GM18508 (cell line): ENCODE results near the gene SUSD1.

Experiments used
- ATAC-seq: cut with Tn5 transposase; IDR thresholded peaks from one replicate; pipeline ENCODE4 v1.9.1; 2021; ENCODE audit warnings: moderate number of reproducible peaks; ENCODE audit not compliant: insufficient read depth, unreplicated experiment

The SUSD1 gene

DNA sequence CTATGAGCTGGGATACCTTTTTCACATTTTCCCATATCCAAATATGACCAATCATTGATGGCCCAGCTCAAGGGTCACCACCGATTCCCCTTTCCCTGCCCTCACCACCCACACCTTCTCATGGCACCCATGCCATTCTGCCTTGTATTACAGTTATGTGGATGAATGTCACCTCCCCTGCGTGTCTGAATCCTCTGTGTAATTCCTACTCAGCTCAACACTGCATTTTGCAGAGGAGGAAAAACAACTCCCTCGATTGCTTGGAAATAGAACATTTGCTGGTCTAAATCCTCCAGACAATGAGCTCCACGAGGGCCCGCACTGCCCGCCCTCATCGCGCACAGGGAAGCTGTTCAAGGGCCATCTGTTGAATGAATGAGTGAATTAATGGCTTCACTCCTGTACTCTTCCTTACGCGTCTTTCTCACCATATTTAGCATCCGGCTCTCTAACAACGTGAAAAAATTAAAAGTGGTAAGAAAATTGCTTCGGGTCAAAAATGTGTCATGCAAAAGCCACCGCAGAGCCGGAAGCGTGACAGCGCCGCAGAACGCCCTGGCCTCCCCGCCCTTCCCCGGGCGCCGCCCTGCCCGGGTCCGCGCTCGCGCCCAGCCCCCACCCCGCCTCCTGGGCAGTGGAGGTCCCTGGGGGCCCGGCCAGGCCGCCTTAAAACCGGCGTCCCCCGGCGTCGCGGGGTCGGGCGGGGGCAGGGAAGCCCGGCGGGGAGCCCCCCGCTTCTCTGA, 704 bp downstream of the SUSD1 start:
- ATAC-seq: peak; percentile 45

GRCh38 chr9:112173489-112174221, 1.4 kb downstream of the SUSD1 start:
- ATAC-seq: no peak

DNA sequence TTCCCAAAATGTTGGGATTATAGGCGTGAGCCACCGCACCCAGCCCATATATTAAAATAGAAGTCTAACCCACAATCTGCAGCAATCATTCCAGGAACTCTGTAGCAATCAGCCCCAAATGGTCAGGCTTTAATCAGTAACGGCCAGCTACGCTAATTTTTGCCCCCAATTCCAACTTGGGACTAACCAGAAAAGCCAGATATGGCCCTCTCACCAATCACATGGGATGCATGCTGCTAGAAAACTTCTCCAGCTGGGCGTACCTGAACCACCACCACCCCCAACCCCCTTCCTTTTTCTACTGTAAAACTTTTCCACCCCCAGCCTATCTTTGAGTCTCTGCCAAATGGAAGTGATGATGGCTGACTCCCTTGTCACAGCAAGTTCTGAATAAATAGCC, 4.1 kb downstream of the SUSD1 start:
- ATAC-seq: no peak

GRCh38 chr9:112170235-112170634, 4.9 kb downstream of the SUSD1 start:
- ATAC-seq: no peak

DNA sequence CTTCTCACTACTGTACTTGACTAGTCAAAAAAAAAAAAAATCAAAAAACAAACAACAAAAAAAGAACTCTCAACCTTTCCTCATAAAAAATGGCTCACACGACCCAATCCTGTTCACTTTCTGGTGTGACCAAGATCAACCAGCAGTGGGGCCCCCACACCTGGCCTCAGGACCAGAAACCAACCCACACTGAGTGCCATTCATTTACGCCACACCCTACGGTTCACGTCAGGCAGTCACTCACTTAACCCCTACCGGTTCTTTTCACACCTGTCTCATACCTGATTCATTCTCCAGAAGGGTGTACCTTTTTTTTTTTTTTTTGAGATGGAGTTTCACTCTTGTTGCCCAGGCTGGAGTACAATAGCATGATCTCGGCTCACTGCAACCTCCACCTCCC, 5.7 kb downstream of the SUSD1 start:
- no peak for ATAC-seq

DNA sequence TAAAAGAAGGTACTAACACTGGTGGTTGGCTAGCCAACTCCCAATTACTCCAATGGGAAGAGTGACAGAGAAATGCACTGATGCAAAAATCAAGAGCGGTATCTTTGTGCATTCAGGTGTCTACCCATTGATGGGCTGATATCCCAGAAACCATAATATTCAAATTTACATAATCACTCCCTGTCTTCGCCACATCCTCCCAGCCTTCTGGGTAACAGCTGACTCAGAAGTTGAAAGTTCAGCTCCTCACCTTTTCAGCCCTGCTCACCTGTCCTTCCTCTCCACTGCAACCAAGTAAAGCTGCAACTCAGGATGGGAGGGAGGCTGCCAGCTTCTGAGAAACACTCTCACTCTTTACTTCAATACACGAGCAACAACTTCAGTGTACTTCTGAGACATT, 6.9 kb downstream of the SUSD1 start:
- ATAC-seq: no peak

DNA sequence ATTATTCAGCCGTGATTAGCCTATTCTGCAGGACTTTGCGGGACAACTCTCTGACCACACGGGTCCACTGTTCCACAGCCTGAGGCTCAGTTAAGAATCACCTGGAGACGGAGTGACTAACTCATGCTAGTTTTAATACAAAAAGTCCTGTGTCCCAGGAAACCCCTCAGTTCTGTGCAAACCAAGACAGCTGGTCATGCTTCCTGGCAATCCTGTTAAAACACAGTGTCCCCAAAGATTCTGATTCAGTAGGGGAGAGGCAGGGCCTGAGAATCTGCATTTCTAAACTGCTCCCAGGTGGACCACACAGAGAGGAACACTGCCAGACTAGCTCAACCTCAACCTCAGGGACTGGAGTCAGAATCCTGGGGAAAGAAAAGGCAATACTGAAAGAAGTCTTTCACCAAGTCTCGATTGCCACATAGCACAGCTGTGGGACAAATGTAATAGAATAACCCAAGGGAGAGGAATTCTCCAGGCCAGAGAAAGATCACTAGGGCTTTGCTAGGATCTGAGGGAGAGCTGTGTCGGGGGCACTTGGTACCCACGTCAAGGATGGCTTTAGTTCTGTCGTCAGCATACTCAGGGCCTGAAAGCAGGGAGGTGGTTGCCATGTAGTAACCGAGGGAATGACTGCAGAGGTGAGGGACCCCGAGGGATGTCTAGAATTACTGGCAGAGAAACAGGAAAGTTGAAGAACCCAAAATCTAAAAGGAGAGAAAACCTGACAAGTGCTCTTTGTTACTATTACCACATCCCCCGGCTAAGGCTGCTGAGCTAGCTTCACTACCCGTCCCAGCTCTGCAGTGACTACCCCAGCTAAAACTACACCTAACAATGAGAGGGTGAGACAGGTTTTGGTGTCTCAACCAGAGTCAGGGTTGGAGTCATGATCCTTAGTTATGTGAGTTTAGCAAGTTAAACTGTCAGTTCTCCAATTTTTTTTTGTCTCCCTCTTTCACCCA, 8.6 kb downstream of the SUSD1 start:
- ATAC-seq: no peak

- no peak for ATAC-seq
Observed at GRCh38 chr9:112162621-112163413, 12.3 kb downstream of the SUSD1 start.

DNA sequence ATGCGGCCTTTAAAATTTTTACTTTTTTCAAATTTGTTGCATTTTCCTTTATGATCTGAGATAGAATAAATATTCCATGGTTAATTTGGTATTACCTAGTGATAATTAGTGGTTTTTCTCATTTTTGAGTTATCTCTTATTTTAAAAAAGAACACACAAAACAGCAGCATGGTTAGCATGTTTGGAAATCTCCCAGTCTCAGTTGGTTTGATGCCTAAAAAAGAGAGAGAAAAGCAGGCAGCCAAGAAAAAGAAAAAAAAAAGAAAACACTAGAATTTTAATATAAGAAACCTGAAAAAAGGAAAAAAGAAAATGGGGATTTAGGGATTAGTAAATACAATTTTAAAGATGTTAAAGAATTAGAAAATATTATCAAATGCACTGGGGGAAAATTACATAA, 15.3 kb downstream of the SUSD1 start:
- no peak for ATAC-seq

DNA sequence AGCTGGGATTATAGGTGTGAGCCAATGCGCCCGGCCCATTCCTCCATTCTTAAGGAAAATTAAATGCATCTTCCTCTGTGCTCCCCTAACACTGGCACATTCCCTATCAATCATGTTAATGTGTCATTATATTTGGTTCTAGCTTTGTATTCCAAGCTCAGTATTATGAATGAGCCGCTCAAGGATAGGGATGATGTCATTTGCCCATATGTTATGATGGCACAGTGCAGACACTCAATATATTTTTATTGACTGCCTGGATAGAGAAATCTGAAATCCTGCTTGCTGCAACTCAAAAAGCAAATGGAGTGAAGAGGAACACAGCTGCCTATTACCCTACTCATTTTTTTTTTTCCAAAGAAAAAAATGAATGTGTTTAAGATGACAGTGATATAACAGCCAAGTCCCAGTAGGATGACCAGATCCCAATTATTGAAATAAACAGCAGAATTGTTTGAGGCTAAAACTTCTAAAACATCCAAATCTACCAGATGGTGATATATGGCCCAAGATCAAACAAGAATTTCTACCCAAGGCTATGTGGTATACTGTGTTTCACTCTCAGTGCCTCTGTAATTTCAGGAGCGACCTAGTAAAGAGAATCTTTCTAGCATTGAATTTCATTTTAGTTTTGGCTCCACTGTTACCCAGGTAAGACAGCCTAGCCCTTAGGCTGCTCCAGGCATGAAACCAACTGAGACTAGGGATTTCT, 16.3 kb downstream of the SUSD1 start:
- ATAC-seq: no peak

GRCh38 chr9:112157961-112158360, 17.1 kb downstream of the SUSD1 start:
- ATAC-seq: no peak

DNA sequence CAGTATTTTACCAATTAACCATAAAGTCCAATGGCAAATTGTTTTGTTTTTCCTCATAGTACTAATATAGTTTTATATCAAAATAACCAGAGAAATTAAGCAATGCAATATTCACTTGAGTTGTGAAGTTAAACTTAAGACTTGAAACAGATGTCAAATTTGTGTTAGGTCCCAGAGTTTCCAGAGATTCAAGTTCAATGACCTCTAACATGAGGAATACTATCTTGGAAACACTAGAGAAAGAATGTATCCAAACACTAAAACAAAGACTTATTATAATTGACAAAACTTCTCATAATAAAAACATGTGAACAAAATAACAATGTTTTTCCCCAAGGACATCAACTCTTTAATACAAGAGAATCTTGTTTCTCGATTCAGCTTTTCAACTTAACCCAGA, 18.0 kb downstream of the SUSD1 start:
- no peak for ATAC-seq

DNA sequence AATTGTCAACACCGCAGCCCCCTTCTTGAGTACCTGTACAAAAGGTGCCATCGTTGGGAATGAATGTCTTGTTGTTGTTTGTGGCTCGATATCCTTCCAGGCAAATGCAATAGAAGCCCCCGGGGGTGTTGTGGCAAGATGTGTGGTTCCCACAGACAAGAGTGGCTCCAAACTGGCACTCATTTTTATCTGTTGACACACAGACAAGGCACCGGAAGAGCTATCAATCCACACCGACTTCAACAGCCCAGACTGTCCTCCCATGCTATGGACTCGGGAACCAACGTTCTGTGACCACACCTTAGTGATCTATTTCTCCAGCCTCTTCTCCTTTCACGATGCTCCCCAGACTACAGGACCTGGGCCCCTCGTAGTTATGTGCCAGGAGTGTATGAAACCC, 25.9 kb downstream of the SUSD1 start:
- no peak for ATAC-seq

DNA sequence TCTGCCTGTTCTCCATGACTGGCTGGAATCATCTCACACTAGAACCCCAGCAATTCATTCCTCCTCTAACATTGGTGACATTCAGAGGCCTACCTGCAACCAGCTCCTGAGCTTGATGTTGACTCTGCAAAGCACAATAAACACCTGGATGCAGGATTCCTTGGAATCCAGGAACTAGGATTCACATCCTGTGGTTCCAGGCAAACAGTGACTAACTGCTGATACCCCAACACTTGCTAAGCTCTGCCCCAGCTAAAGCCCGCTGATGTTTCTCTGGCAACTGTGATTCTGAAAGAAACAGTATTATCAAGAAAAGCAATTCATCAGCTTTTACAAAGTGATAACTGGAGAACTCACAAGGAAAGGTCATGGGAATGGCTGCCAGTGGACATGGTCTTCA, 29.2 kb downstream of the SUSD1 start:
- no peak for ATAC-seq

DNA sequence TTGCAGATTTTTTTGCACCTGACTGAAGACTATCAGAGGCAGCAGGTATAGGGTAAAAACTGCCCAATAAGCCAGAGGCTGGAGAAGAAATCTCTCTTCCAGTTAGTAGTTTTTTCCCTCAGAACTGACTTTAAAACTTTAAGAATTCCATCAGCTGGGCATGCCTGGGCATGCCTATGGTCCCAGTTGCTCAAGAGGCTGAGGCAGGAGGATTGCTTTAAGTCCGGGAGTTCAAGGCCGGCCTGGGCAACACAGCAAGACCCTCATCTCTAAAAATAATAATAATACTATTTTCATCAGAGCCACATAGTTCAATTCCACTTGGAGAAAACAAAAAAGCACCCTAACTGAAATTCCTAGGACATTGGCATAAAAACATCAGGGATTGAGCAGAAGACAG, 30.3 kb downstream of the SUSD1 start:
- no peak for ATAC-seq

DNA sequence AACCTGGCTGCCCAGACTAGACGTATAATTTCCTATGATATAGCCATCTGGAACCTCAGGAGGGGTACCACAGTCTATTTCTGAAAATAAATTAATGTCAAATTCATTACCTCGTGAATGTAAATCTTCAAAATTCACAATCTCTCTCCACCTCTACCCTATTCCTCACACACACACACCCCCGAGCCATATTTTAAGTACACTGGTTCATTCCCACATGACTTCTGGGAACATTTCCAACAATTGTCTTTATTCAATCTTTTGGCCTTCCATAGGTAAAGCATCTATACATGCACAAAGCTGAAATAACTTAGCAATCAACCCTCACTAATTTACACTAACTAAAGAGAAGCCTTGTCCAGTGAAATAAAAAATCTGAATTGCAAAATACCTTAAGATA, 32.7 kb downstream of the SUSD1 start:
- ATAC-seq: no peak

GRCh38 chr9:112140936-112141335, 34.2 kb downstream of the SUSD1 start:
- ATAC-seq: peak; percentile 3

GRCh38 chr9:112137066-112137465, 38.0 kb downstream of the SUSD1 start:
- ATAC-seq: no peak

DNA sequence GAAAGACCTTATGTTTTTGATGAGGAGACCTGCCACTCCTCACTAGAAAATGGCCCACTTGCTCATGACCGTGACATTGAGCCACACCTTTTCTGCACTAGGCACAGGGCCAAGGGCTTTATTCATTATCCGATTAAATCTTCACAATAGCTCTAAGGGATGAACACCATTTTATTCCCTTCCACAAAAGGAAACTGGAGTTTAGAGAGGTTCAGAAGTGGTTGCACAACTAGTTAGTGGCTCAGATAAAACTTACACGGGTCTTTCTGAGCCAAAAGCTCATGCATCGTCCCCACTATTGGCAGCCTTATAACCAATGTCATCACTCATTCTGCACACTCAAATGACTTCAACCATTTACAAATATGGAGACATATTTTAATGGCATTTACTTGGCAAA, 39.4 kb downstream of the SUSD1 start:
- ATAC-seq: no peak
